Inflammatory macrophage treated with lipopolysaccharide for 4 hours (primary cell): ENCODE data around the gene ACKR1.

Source experiments
- DNase-seq: peaks from one replicate; pipeline ENCODE4 v3.0.0-alpha.2; 2020

The ACKR1 gene

GRCh38 chr1:159204161-159205141 lies at the start of gene ACKR1:
ACKR1 (plus strand) TSS chr1:159204875; CDS start chr1:159204960, 85 bp downstream.
- no peak for DNase-seq

GRCh38 chr1:159161001-159161718 lies 43.5 kb upstream of the ACKR1 start:
- DNase-seq: peak; percentile 74

GRCh38 chr1:159161719-159162026 lies 43.0 kb upstream of the ACKR1 start:
- no peak for DNase-seq

- DNase-seq: peak; percentile 40
These were observed 42.0 kb upstream of the ACKR1 start for GRCh38 chr1:159162516-159163265.

GRCh38 chr1:159163614-159164228 lies 41.0 kb upstream of the ACKR1 start:
- no peak for DNase-seq

- DNase-seq: no peak
These were observed 36.6 kb upstream of the ACKR1 start for GRCh38 chr1:159168043-159168442.

DNA sequence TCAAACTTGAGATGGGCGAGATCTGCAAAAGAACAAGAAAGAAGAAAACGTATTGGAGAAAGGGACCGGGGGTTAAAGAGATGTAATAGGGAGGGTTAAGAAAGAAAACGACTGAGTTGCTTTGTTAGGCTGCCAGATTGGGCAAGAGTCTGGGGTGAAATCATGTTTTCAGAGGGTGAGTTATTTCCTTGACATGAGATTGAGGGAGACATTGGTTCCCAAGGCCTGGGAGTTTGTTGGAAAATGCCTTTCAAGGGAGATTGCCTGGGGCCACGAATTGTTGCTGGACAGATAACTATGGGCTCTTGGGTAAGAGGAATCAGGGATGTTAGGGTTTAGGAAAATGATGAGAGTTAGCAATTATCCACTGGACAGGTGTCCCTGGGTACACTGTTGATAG lies 34.0 kb upstream of the ACKR1 start:
- peak; percentile 5 for DNase-seq

DNA sequence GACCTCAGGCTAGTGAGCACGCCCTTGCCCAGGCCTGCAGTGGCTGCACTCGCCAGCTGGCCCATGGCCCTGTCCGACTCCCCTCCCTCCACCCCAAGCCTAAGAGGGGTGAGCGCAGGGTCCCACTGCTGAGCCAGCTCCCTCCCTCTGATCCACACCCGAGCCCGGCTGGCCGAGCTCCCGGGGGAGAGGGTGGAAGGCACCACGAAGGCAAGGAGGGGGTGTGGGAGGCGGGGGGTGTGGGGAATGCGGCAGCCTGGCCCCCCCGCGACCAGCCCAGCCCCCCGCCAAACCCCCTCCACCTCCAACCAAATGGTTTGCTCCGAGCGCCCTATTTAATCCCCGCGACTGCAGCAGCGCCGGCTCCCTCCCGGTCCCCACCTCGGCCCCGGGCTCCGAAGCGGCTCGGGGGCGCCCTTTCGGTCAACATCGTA lies 33.4 kb upstream of the ACKR1 start, which contains the start of gene CADM3:
Gene CADM3, plus strand, starts transcription at position 362 of the 434 bp plus-strand sequence. CDS start 151 bp downstream, outside the sequence.
- DNase-seq: no peak

- DNase-seq: no peak
These were observed 32.8 kb upstream of the ACKR1 start for GRCh38 chr1:159171688-159172501.

DNA sequence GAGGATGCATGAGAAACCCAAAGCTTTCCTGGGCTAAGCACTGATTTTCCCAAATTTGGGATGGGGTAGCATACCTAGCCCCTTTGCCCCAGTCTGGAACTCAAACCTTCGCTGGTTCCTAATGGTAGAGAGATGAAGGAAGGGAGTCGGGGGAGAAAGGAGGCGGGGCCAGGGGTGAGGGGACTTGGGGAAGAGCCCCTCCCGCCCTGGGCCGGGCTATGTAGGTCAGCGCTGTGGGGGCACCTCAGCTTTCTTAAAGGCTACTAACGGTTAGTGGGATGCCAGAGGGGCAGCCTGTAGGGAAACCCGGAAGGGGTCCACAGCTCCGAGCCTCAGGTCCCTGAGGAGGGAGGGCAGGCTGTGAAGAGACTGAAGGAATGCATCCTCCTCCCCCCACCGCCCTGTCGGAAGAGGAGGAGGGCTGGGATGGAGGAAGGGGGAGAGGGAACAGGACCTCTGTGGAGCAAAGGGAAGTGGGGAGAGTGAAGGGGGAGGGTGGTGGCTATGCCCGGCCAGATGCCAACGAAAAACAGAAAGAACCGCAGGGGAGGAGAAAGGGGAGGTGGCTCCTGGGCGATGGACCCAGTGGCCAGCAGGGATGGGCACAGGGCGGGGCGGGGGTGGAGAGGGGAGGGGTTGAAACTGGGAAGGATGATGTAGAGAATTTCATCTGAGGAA lies 31.9 kb upstream of the ACKR1 start:
- DNase-seq: no peak

GRCh38 chr1:159173320-159173719 lies 31.4 kb upstream of the ACKR1 start:
- no peak for DNase-seq

DNA sequence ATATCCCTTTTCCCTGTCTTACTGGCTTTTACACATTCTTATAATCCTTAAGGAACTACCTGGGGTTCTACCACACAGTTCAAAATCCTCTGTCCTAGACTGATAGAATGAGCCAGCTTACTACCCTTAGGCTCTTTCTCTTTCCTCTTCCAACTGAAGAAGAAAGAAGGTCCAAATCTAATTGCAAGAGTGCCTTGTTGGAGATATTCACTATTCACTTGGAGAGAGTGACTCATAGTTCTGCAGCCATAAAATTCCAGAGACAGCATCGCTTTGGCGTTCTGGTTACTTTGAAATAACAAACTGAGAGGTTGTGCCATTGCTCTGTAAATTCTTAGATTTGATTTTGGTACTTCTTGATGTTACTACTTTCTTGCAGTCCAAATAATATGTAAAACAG lies 29.1 kb upstream of the ACKR1 start:
- DNase-seq: no peak

DNA sequence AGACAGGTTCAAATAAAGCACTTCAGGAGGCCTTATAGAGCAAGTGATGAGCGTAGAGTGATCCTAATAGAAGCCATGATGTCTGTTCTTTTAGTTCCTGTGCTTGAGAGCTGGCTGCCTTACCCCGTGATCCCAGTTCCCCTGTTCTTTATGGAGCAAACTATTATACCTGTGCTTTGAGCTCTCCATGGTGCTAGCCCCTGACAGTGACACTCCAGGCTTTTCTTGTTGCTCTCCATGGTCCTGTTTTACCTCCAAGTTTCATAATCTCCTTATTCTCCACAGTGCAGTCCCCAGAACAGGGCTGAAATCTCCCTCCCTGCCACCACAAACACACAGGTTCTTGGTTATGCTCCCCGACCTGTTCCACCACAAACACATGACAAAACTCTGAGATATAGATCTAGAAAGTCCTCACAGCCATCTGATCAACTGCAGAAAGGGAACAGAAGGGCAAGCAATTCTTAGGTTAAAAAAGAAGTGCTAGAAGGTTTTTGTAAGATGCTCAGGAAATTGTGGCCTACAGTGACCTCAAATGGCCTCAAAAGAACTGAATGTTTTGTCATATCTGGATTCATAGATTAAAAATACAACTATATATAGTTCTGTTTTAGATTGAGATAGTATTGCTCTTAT lies 27.3 kb upstream of the ACKR1 start:
- no peak for DNase-seq

DNA sequence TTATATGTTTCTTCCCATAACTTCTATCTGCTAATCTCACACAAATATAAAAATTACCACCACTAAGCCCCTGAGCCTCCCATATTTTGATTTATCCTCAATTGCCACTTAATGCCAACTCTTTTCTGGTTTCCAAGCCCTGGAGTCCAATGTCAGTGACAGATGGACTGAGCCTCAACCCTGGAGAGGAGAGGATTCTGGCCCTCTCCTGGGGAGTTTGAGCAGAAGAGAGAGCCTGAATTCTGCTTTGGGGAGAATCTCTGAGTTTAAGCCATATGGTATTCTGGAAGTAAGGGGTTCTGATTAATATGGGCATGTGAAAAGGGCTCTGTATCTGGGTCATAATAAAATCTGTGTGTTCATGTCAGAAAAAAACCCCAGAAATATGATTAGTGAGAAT lies 24.8 kb upstream of the ACKR1 start:
- DNase-seq: no peak

- no peak for DNase-seq
These were observed 24.2 kb upstream of the ACKR1 start for GRCh38 chr1:159180516-159180915.

DNA sequence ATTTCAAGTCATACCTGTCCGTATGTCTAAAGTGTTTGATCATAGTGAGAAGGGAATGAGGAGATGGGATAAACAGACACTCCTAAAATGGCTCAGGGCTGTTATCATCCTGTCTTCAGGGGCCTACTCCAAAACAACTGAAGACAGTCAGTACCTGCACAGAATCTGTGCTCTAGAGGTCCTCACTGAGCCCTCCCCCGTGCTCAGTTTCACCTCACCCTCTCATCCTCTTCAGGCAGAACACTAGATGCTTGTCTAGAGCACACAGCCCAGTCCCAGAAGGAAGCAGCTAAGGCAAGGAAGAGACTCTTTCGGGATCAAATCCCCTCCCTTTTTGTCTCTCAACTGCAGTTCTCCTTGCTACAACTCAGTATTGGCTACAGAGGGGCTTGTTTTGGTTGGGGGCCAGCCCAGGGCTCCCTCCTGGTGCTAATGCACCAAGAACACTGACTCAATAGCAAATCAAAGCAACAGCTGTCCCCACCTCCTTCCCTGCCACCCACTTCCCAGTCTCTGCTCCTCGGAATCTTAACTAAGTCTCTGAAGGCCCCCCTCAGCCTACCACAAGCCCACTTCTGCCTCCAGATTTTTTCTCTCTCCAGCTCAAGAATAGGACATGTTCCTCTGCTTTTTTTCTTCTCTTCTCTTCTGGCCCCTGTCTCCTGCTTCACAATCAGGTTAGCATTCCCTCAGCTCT lies 23.2 kb upstream of the ACKR1 start:
- DNase-seq: no peak

- no peak for DNase-seq
These were observed 20.5 kb upstream of the ACKR1 start for GRCh38 chr1:159184201-159184600.

- DNase-seq: no peak
These were observed 19.6 kb upstream of the ACKR1 start for GRCh38 chr1:159185121-159185520.

DNA sequence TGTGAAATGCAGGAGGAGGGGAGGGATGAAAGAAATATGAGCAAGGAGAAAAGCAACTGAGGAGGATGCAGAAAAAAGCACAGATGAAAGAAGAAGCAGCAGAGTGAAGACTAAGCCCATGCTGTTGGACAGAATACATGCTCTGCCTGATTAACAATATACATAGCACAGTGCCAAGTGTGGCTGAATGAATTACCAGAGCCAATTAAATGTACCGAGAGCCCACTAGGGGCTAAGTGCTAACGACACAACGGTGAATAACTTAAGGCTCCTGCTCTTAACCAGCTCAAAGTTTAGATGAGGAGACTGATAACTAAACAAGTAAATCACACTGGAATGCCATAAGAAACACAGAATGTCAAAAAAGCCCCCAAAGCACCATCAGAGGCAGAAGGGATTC lies 17.6 kb upstream of the ACKR1 start:
- no peak for DNase-seq
